Spleen (tissue), 7 donors: Measurements from ENCODE around the gene LIN37.
"Not testable (repeated sequence)": the region's sequence is repeated elsewhere in the genome, so short reads cannot be mapped to it uniquely, and the experiment has no call there.

ENCODE experiments used
- CTCF ChIP-seq, 11 experiments: fragments of 200-600 bp in 7 of 11; fragments of 450-650 bp in 4 of 11; sonication (generic) in 4 of 11; IDR thresholded peaks in 8 of 11; conservative IDR thresholded peaks in 3 of 11; 1 replicate in 7 of 11; 2 replicates in 4 of 11; pipeline versions ENCODE4 v1.4.0 to v1.8.0; 2016 to 2021; ENCODE audit warnings: antibody characterized with exemption in 11 of 11, inconsistent platforms in 4 of 11, mild to moderate bottlenecking in 1 of 11
- POLR2A ChIP-seq, 3 donors: fragments of 450-650 bp; IDR thresholded peaks; one replicate each; pipeline ENCODE4 v1.5.1; 2017; ENCODE audit warnings: antibody characterized with exemption in 3 of 3, mild to moderate bottlenecking in 1 of 3
- donor health status: DM: no; HTN: no; CAD: no; lungs with moderate emphysema.
- donor health status: DM: no; HTN: no; CAD: no.
- donor health status: DM: no; HTN: no; CAD: no.

- not testable (repeated sequence) for TF ChIP-seq CTCF (IDR thresholded peaks at IDR 0.05 in 8 of 11, conservative IDR thresholded peaks at IDR 0.05 in 3 of 11); POLR2A (IDR thresholded peaks at IDR 0.05)
Observed at GRCh38 chr19:35795564-35795963, 47.2 kb downstream of the LIN37 start.
